ENCODE results near the gene TSPYL6.

- no peak for TF ChIP-seq EZH2 (IDR thresholded peaks at IDR 0.05; ENCODE audit: low read depth, unreplicated experiment)
- no peak for TF ChIP-seq CTCF (conservative IDR thresholded peaks at IDR 0.05; ENCODE audit: low read depth in 2 of 2)
- TF ChIP-seq EZH2phosphoT487 (IDR thresholded peaks at IDR 0.05; ENCODE audit: unreplicated experiment): no peak
- TF ChIP-seq JUNB (IDR thresholded peaks at IDR 0.05; ENCODE audit: unreplicated experiment): no peak
- TF ChIP-seq, protein P1, sequence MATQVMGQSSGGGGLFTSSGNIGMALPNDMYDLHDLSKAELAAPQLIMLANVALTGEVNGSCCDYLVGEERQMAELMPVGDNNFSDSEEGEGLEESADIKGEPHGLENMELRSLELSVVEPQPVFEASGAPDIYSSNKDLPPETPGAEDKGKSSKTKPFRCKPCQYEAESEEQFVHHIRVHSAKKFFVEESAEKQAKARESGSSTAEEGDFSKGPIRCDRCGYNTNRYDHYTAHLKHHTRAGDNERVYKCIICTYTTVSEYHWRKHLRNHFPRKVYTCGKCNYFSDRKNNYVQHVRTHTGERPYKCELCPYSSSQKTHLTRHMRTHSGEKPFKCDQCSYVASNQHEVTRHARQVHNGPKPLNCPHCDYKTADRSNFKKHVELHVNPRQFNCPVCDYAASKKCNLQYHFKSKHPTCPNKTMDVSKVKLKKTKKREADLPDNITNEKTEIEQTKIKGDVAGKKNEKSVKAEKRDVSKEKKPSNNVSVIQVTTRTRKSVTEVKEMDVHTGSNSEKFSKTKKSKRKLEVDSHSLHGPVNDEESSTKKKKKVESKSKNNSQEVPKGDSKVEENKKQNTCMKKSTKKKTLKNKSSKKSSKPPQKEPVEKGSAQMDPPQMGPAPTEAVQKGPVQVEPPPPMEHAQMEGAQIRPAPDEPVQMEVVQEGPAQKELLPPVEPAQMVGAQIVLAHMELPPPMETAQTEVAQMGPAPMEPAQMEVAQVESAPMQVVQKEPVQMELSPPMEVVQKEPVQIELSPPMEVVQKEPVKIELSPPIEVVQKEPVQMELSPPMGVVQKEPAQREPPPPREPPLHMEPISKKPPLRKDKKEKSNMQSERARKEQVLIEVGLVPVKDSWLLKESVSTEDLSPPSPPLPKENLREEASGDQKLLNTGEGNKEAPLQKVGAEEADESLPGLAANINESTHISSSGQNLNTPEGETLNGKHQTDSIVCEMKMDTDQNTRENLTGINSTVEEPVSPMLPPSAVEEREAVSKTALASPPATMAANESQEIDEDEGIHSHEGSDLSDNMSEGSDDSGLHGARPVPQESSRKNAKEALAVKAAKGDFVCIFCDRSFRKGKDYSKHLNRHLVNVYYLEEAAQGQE (IDR thresholded peaks at IDR 0.05; ENCODE audit: unreplicated experiment): no peak
- no peak for TF ChIP-seq POLR2AphosphoS5 (IDR thresholded peaks at IDR 0.05; ENCODE audit: low read depth)
- no peak for TF ChIP-seq STAT1 (IDR thresholded peaks at IDR 0.05; ENCODE audit: unreplicated experiment)
- no peak for TF ChIP-seq ZNF331 (CRISPR knock-in tag; IDR thresholded peaks at IDR 0.05; ENCODE audit: low read depth)
Observed at GRCh38 chr2:54289917-54290316, 33.9 kb upstream of the TSPYL6 start.
